K562 (cell line): Measurements from ENCODE around the gene PWP2. TPM values are rescaled to one million over a fixed set of nuclear protein-coding genes. Genes with fewer than 3 reads are reported as not detected.
"Not testable (repeated sequence)": the region's sequence is repeated elsewhere in the genome, so short reads cannot be mapped to it uniquely, and the experiment has no call there.

ENCODE experiments used
- ATAC-seq: fragments of 200-7000 bp; cut with Tn5 transposase; 3 replicates; pipeline ENCODE4 v1.9.1; 2020; ENCODE audit warnings: moderate library complexity
- Bru-seq: library from RNA; stranded (reverse); fragments of 400-500 nt; gene quantifications from one replicate; lab custom pipeline; 2021; lab: Mats Ljungman, UMichigan
- BruChase-seq, 2 experiments: library from RNA; stranded (reverse); fragments of 400-500 nt; gene quantifications; one replicate each; lab custom pipeline; 2021; lab: Mats Ljungman, UMichigan
- BruUV-seq: library from RNA; stranded (reverse); fragments of 400-500 nt; replicated peaks from 2 replicates; lab custom pipeline; 2021; lab: Mats Ljungman, UMichigan
- CTCF ChIA-PET: fragments of 300-600 bp; formaldehyde crosslinking; extraction: SDS; loops from one replicate; lab custom pipeline; 2021; ENCODE audit warnings: low intra/inter-chr PET ratio; lab: Yijun Ruan, JAX
- POLR2A ChIA-PET: fragments of 300-600, 350-650 bp; sonication (Branson Sonifier 250); formaldehyde crosslinking; extraction: SDS; loops from one replicate; lab custom pipeline; 2021; ENCODE audit warnings: antibody characterized with exemption, inconsistent platforms; lab: Yijun Ruan, JAX
- DNase-seq, 4 experiments: peaks; one replicate each; pipeline versions ENCODE4 v3.0.0 to v3.0.0-alpha.2; 2011 to 2018; ENCODE audit warnings: low spot score in 3 of 4, mixed read lengths in 3 of 4; ENCODE audit errors: extremely low read depth in 1 of 4
- FAIRE-seq: peaks from 2 replicates; lab custom pipeline; 2011; peaks lifted over from hg19 to GRCh38; lab: Jason Lieb, UNC
- H2AFZ ChIP-seq: 2 replicates; pipeline ENCODE4 v1.6.0; 2011; ENCODE audit warnings: low read depth, low read length, control low read depth, inconsistent platforms
- H3K27ac ChIP-seq: fragments of 200-600 bp; 3 replicates; pipeline ENCODE4 v1.8.0; 2011; ENCODE audit warnings: low read depth, mild to moderate bottlenecking, control low read depth, inconsistent platforms, low read length, moderate library complexity, mixed read lengths; ENCODE audit errors: extremely low read depth
- H3K27me3 ChIP-seq, 2 experiments: fragments of 300-600 bp in 1 of 2; 2 replicates in 1 of 2; 3 replicates in 1 of 2; pipeline versions ENCODE4 v1.6.0 to v1.8.0; 2011; ENCODE audit warnings: inconsistent platforms in 2 of 2, low read length in 2 of 2, mild to moderate bottlenecking in 1 of 2, mixed read lengths in 1 of 2, moderate library complexity in 1 of 2; ENCODE audit not compliant: control insufficient read depth in 2 of 2, insufficient read depth in 2 of 2
- H3K36me3 ChIP-seq: fragments of 300-600 bp; 3 replicates; pipeline ENCODE4 v1.8.0; 2011; ENCODE audit warnings: mild to moderate bottlenecking, low read length, inconsistent platforms; ENCODE audit not compliant: control insufficient read depth, insufficient read depth
- H3K4me1 ChIP-seq, 2 experiments: fragments of 200-600 bp in 1 of 2; replicated peaks in 1 of 2; 2 replicates in 1 of 2; 3 replicates in 1 of 2; pipeline versions ENCODE4 v1.5.1 to v1.8.0; 2011; ENCODE audit warnings: inconsistent platforms in 2 of 2, low read length in 2 of 2, mild to moderate bottlenecking in 1 of 2, mixed read lengths in 1 of 2, moderate library complexity in 1 of 2; ENCODE audit not compliant: control insufficient read depth in 2 of 2, insufficient read depth in 2 of 2
- H3K4me2 ChIP-seq: 2 replicates; pipeline ENCODE4 v1.6.1; 2011; ENCODE audit warnings: low read length, control low read depth, inconsistent platforms, mixed read lengths; ENCODE audit not compliant: insufficient read depth
- H3K4me3 ChIP-seq: fragments of 200-600 bp; sonication (generic), shearing (Covaris generic); 2 replicates; pipeline ENCODE4 v1.5.1; 2016; ENCODE audit warnings: control low read depth, inconsistent platforms
- H3K79me2 ChIP-seq: fragments of 200-600 bp; 3 replicates; pipeline ENCODE4 v1.8.0; 2011; ENCODE audit warnings: low read length, inconsistent platforms; ENCODE audit not compliant: control insufficient read depth, insufficient read depth
- H3K9ac ChIP-seq, 2 experiments: 2 replicates each; pipeline versions ENCODE4 v1.6.0 to v1.6.1; 2011; ENCODE audit warnings: low read depth in 2 of 2, low read length in 2 of 2, control low read depth in 1 of 2, inconsistent platforms in 1 of 2, mild to moderate bottlenecking in 1 of 2, mixed read lengths in 1 of 2; ENCODE audit not compliant: insufficient read depth in 1 of 2
- H3K9me1 ChIP-seq: one replicate; pipeline ENCODE4 v1.6.0; 2011; ENCODE audit warnings: inconsistent platforms, mild to moderate bottlenecking, low read length, moderate library complexity; ENCODE audit not compliant: control insufficient read depth, insufficient read depth
- H3K9me3 ChIP-seq: replicated peaks from 2 replicates; pipeline ENCODE4 v1.5.1; 2011; ENCODE audit warnings: low read depth, low read length, inconsistent platforms; ENCODE audit not compliant: control insufficient read depth, insufficient read depth
- H4K20me1 ChIP-seq: replicated peaks from 2 replicates; pipeline ENCODE4 v1.6.1; 2011; ENCODE audit warnings: low read length, inconsistent platforms, mixed read lengths; ENCODE audit not compliant: control insufficient read depth, insufficient read depth
- POLR2G ChIP-seq: fragments of 200-400 bp; formaldehyde crosslinking; IDR thresholded peaks from 2 replicates; pipeline ENCODE4 v1.6.1; 2017; ENCODE audit warnings: low read depth, mild to moderate bottlenecking, antibody characterized with exemption, low read length, moderate library complexity
- RBFOX2 ChIP-seq: fragments of 200-400 bp; formaldehyde crosslinking; IDR thresholded peaks from 2 replicates; pipeline ENCODE4 v1.6.1; 2017; ENCODE audit warnings: low read depth, mild to moderate bottlenecking, low read length, moderate library complexity
- WGBS: fragments of 100-300 bp; shearing (Covaris generic); methylation state at CpG from one replicate; pipeline ENCODE4 v1.1.6; 2016; ENCODE audit warnings: low coverage, mixed read lengths; ENCODE audit not compliant: insufficient coverage; ENCODE audit errors: missing lambda C conversion rate; 5-methylcytosine and 5-hydroxymethylcytosine counted together
- in situ Hi-C: fragments of 300-500 bp; cut with MboI; formaldehyde crosslinking; loops from 4 replicates; pipeline ENCODE4 v1.15.0; 2018; ENCODE audit warnings: inconsistent platforms, mixed read lengths
- intact Hi-C: fragments of 100-400 bp; cut with micrococcal nuclease; formaldehyde crosslinking; loops from 2 replicates; pipeline ENCODE4 v1.14.2; 2022
- long read RNA-seq, 3 experiments: library from polyadenylated mRNA in 2 of 3; library from RNA in 1 of 3; unstranded in 2 of 3; stranded (forward) in 1 of 3; transcript quantifications; one replicate each; pipeline ENCODE4 v2.0.0, GENCODE V29; 2019 to 2022
- polyA minus RNA-seq, 3 experiments: library from RNA; depleted of rRNA, polyadenylated mRNA; stranded (reverse); fragments of >200 nt; gene quantifications; 2 replicates each; pipeline ENCODE4 v1.2.3, GENCODE V29; 2011
- polyA plus RNA-seq, 8 experiments: library from polyadenylated mRNA; depleted of rRNA in 4 of 8; stranded (reverse) in 5 of 8; unstranded in 3 of 8; fragments of >200 nt; fragmentation: Nextera tagmentation in 2 of 8; fragmentation: Illumina TruSeq in 1 of 8; extraction: Ambion mirVana in 2 of 8; extraction: Trizol in 1 of 8; gene quantifications; 2 replicates each; pipeline versions ENCODE4 v1.2.1 to v1.2.3, GENCODE V29; 2011 to 2014; ENCODE audit warnings: inconsistent platforms in 1 of 8, missing spikeins in 1 of 8
- total RNA-seq, 7 experiments: library from RNA; depleted of rRNA in 6 of 7; stranded (reverse); fragments of >200 nt in 6 of 7; fragmentation: Illumina TruSeq in 2 of 7; extraction: Trizol in 2 of 7; gene quantifications; 2 replicates each; pipeline versions ENCODE4 v1.2.1 to v1.2.3, GENCODE V29; 2011 to 2021; ENCODE audit warnings: low replicate concordance in 1 of 7

Gene PWP2
- total RNA-seq (2011; cell fraction: chromatin; rRNA removed; ENCODE audit: low replicate concordance), result 95.1 and 192 TPM in 2 replicates
- 89.4 and 101 TPM in 2 replicates for total RNA-seq (2011; cell fraction: nucleolus; rRNA removed)
- 53.8 and 68.3 TPM in 2 replicates for total RNA-seq (2011; cell fraction: nucleoplasm; rRNA removed)
- total RNA-seq (2014; rRNA removed) (47.0 and 58.9 TPM in 2 replicates), total RNA-seq (2014; rRNA removed; fragmentation: Illumina TruSeq; extraction: Trizol) (23.1 and 24.6 TPM in 2 replicates), total RNA-seq (2015; rRNA removed; fragmentation: Illumina TruSeq; extraction: Trizol) (33.1 and 36.6 TPM in 2 replicates), total RNA-seq (2021) (46.5 and 57.6 TPM in 2 replicates), polyA plus RNA-seq (2011; rRNA removed) (27.7 and 28.7 TPM in 2 replicates), polyA plus RNA-seq (2014; fragmentation: Illumina TruSeq; extraction: Trizol) (31.1 and 35.2 TPM in 2 replicates), polyA plus RNA-seq (2014; fragmentation: Nextera tagmentation; extraction: Ambion mirVana) (1 to 10 TPM in 1 of 2 experiments, under 1 TPM in 1; 0.72 to 1.9 TPM), polyA plus RNA-seq (2014; rRNA removed) (35.3 and 40.6 TPM in 2 replicates), polyA minus RNA-seq (2011; rRNA and poly(A)+ RNA removed) (28.2 and 34.5 TPM in 2 replicates), Bru-seq, nascent RNA (percentile 54 among the genes with signal in this experiment), BruChase-seq, experiment 1, labeled RNA remaining after a 2-hour chase (percentile 52 among the genes with signal in this experiment), BruChase-seq, experiment 2, labeled RNA remaining after a 6-hour chase (percentile 57 among the genes with signal in this experiment)
- 30.3 and 42.8 TPM in 2 replicates for polyA plus RNA-seq (2011; cell fraction: cytosol; rRNA removed)
- polyA plus RNA-seq (2011; cell fraction: nucleus; rRNA removed), result 69.1 and 77.4 TPM in 2 replicates
- 19.4 and 34.4 TPM in 2 replicates for polyA plus RNA-seq (2012)
- polyA minus RNA-seq (2011; cell fraction: cytosol; rRNA and poly(A)+ RNA removed), result 22.5 and 27.6 TPM in 2 replicates
- polyA minus RNA-seq (2011; cell fraction: nucleus; rRNA and poly(A)+ RNA removed), result 32.7 and 47.2 TPM in 2 replicates
- long read RNA-seq, experiment 1, transcript PWP2-201 (21 exons, 3,297 nt), result major isoform, 180 of 346 reads
- long read RNA-seq, experiment 1, partial matches to known transcripts, result 118 of 346 reads
- long read RNA-seq, experiment 1, other reads (novel, unspliced or antisense), result 48 of 346 reads
- long read RNA-seq, experiment 2, transcript PWP2-201 (21 exons, 3,297 nt), result major isoform, 28 of 64 reads
- long read RNA-seq, experiment 2, partial matches to known transcripts, result 32 of 64 reads
- long read RNA-seq, experiment 2, other reads (novel, unspliced or antisense), result 4 of 64 reads
- long read RNA-seq, experiment 3, transcript PWP2-201 (21 exons, 3,297 nt), result major isoform, 19 of 50 reads
- long read RNA-seq, experiment 3, partial matches to known transcripts, result 28 of 50 reads
- long read RNA-seq, experiment 3, other reads (novel, unspliced or antisense), result 3 of 50 reads

DNA sequence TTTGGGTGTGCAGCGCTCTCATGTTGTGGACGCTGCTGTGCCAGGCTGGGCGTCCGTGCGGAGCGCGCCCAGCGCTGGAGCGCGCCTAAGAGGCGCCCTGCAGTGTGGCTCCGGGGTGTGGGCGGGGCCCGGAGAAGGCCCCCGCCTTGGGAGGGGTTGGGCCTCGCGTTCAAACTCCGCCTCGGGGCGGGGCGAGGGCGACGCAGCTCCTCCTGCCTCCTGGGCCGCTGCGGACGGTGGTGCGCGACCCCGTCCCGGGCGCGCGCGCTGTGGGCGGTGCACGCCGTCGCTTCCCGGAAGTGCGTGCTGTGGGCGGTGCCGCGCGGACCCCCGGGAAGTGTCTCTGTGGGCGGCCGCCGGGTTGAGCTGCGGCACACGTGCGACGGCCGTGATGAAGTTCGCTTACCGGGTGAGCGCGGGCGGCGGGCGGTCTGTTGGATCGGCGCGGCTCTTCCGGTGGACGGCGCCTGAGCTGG is at the start of gene PWP2:
PWP2 (plus strand) TSS at position 374 of the 476 bp plus-strand sequence; CDS start at position 392, 18 bp downstream.
- FAIRE-seq, result peak; percentile 89
- intact Hi-C loops, result not testable (repeated sequence)

More for the DNA sequence above, at the start of gene PWP2:
- H3K9me1 ChIP-seq, CTCF ChIA-PET, H3K36me3 ChIP-seq, H2AFZ ChIP-seq, H3K4me1 ChIP-seq, POLR2A ChIA-PET, H3K9ac ChIP-seq, in situ Hi-C loops, H3K27ac ChIP-seq, H4K20me1 ChIP-seq, H3K79me2 ChIP-seq, H3K27me3 ChIP-seq, BruUV-seq, DNase-seq, H3K9me3 ChIP-seq, H3K4me2 ChIP-seq: not testable (repeated sequence)
- peak; percentile 44 for TF ChIP-seq POLR2G
- peak; percentile 38 for TF ChIP-seq RBFOX2
- no CpG with 5 or more reads among the region's 66 CpGs for WGBS
- H3K4me3 ChIP-seq, result peak within 1 kb of the TSS; percentile 22; the same call in 1 of the 2 replicates
- peak; percentile 91 for ATAC-seq
